K562 (cell line): ENCODE data around the gene ZP1. TPM values are rescaled to one million over a fixed set of nuclear protein-coding genes. Genes with fewer than 3 reads are reported as not detected.

ENCODE experiments used
- polyA plus RNA-seq, 8 experiments: library from polyadenylated mRNA; depleted of rRNA in 4 of 8; stranded (reverse) in 5 of 8; unstranded in 3 of 8; fragments of >200 nt; fragmentation: Nextera tagmentation in 2 of 8; fragmentation: Illumina TruSeq in 1 of 8; extraction: Ambion mirVana in 2 of 8; extraction: Trizol in 1 of 8; gene quantifications; 2 replicates each; pipeline versions ENCODE4 v1.2.1 to v1.2.3, GENCODE V29; 2011 to 2014; ENCODE audit warnings: inconsistent platforms in 1 of 8, missing spikeins in 1 of 8
- total RNA-seq, 7 experiments: library from RNA; depleted of rRNA in 6 of 7; stranded (reverse); fragments of >200 nt in 6 of 7; fragmentation: Illumina TruSeq in 2 of 7; extraction: Trizol in 2 of 7; gene quantifications; 2 replicates each; pipeline versions ENCODE4 v1.2.1 to v1.2.3, GENCODE V29; 2011 to 2021; ENCODE audit warnings: low replicate concordance in 1 of 7
- TF ChIP-seq, protein P1 (sequence below), 2 experiments: fragments of 450-650 bp; formaldehyde crosslinking in 1 of 2; IDR thresholded peaks; 2 replicates each; pipeline versions ENCODE4 v1.4.0 to v1.6.1; 2014 to 2020; ENCODE audit warnings: mild to moderate bottlenecking in 2 of 2, borderline replicate concordance in 1 of 2, low read depth in 1 of 2
- TF ChIP-seq, protein P2 (sequence below): IDR thresholded peaks from 2 replicates; pipeline ENCODE4 v1.6.1; 2011; ENCODE audit warnings: borderline replicate concordance, low read depth, mild to moderate bottlenecking, moderate library complexity, low read length; ENCODE audit not compliant: insufficient read depth, poor library complexity, severe bottlenecking

Gene ZP1
- total and polyA plus RNA-seq, 9 of the 15 experiments (the other 6 are each of a cell fraction or from before 2014, with no cell fraction given) = 0.11 to 0.15 TPM; not detected in 7

DNA sequence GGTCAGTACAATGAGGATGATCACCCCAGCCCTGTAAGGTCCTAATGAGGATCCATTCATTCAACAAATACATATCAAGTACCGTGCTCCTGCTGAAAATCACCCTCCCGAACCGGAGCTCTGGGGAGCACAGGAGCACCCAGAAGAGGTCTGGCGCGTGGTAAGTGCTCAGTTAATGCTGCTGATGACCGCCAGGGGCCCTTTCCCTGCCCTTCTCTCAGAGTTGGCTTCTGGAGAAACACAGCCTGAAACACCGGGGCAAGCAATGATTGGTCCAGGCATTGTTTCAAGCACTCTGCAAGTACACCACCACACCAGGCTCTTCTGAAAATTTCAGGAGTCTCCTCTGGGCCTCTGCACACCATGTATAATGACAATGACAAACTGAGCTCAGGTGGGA lies 29.2 kb upstream of the ZP1 start (continued):
- TF ChIP-seq, protein P1, sequence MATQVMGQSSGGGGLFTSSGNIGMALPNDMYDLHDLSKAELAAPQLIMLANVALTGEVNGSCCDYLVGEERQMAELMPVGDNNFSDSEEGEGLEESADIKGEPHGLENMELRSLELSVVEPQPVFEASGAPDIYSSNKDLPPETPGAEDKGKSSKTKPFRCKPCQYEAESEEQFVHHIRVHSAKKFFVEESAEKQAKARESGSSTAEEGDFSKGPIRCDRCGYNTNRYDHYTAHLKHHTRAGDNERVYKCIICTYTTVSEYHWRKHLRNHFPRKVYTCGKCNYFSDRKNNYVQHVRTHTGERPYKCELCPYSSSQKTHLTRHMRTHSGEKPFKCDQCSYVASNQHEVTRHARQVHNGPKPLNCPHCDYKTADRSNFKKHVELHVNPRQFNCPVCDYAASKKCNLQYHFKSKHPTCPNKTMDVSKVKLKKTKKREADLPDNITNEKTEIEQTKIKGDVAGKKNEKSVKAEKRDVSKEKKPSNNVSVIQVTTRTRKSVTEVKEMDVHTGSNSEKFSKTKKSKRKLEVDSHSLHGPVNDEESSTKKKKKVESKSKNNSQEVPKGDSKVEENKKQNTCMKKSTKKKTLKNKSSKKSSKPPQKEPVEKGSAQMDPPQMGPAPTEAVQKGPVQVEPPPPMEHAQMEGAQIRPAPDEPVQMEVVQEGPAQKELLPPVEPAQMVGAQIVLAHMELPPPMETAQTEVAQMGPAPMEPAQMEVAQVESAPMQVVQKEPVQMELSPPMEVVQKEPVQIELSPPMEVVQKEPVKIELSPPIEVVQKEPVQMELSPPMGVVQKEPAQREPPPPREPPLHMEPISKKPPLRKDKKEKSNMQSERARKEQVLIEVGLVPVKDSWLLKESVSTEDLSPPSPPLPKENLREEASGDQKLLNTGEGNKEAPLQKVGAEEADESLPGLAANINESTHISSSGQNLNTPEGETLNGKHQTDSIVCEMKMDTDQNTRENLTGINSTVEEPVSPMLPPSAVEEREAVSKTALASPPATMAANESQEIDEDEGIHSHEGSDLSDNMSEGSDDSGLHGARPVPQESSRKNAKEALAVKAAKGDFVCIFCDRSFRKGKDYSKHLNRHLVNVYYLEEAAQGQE (IDR thresholded peaks at IDR 0.05; ENCODE audit: borderline replicate concordance) = 0 out of 2 replicates have a peak, but pooled peaks have one; percentile 30
- TF ChIP-seq, protein P1 (CRISPR knock-in tag; IDR thresholded peaks at IDR 0.05; ENCODE audit: low read depth) = no peak
- TF ChIP-seq, protein P2, sequence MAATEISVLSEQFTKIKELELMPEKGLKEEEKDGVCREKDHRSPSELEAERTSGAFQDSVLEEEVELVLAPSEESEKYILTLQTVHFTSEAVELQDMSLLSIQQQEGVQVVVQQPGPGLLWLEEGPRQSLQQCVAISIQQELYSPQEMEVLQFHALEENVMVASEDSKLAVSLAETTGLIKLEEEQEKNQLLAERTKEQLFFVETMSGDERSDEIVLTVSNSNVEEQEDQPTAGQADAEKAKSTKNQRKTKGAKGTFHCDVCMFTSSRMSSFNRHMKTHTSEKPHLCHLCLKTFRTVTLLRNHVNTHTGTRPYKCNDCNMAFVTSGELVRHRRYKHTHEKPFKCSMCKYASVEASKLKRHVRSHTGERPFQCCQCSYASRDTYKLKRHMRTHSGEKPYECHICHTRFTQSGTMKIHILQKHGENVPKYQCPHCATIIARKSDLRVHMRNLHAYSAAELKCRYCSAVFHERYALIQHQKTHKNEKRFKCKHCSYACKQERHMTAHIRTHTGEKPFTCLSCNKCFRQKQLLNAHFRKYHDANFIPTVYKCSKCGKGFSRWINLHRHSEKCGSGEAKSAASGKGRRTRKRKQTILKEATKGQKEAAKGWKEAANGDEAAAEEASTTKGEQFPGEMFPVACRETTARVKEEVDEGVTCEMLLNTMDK = peak; percentile 43
- TF ChIP-seq, all 486 proteins: peak for 8
